SK-N-SH (cell line): ENCODE data around the gene VEGFA.

Experiments
- CTCF ChIP-seq: fragments of 200-600 bp; sonication (generic); IDR thresholded peaks from 2 replicates; pipeline ENCODE4 v1.6.1; 2017; ENCODE audit warnings: antibody characterized with exemption, mild to moderate bottlenecking, moderate library complexity
- EP300 ChIP-seq, 2 experiments: IDR thresholded peaks; 2 replicates each; pipeline versions ENCODE4 v1.4.0 to v1.6.1; 2012; ENCODE audit warnings: borderline replicate concordance in 1 of 2, low read depth in 1 of 2, low read length in 1 of 2
- EZH2phosphoT487 ChIP-seq: fragments of 200-600 bp; sonication (generic); IDR thresholded peaks from 2 replicates; pipeline ENCODE4 v1.6.1; 2017; ENCODE audit warnings: low read depth, mixed run types, mild to moderate bottlenecking, antibody characterized with exemption, moderate library complexity, borderline replicate concordance
- FOSL2 ChIP-seq: IDR thresholded peaks from 2 replicates; pipeline ENCODE4 v1.4.0; 2012; ENCODE audit warnings: low read depth, mild to moderate bottlenecking, moderate library complexity, borderline replicate concordance
- POLR2AphosphoS5 ChIP-seq: IDR thresholded peaks from 2 replicates; pipeline ENCODE4 v1.6.1; 2012; ENCODE audit warnings: low read depth, low read length
- RCOR1 ChIP-seq: fragments of 150-350 bp; IDR thresholded peaks from 2 replicates; pipeline ENCODE4 v1.6.1; 2017; ENCODE audit warnings: antibody characterized with exemption, low read length
- RFX5 ChIP-seq: IDR thresholded peaks from 2 replicates; pipeline ENCODE4 v1.6.1; 2012; ENCODE audit warnings: mild to moderate bottlenecking, improper control_type of control experiment, low read length

GRCh38 chr6:43740321-43740960 is 29.6 kb upstream of the VEGFA start:
- no peak for TF ChIP-seq EP300 (IDR thresholded peaks at IDR 0.05; ENCODE audit: borderline replicate concordance in 1 of 2, low read depth in 1 of 2, low read length in 1 of 2)
- no peak for TF ChIP-seq POLR2AphosphoS5
- TF ChIP-seq CTCF: no peak
- TF ChIP-seq FOSL2: no peak
- TF ChIP-seq RFX5: no peak
- TF ChIP-seq EZH2phosphoT487: no peak
- no peak for TF ChIP-seq RCOR1
